Measurements from ENCODE around the gene GPRC5C.

The GPRC5C gene

DNA sequence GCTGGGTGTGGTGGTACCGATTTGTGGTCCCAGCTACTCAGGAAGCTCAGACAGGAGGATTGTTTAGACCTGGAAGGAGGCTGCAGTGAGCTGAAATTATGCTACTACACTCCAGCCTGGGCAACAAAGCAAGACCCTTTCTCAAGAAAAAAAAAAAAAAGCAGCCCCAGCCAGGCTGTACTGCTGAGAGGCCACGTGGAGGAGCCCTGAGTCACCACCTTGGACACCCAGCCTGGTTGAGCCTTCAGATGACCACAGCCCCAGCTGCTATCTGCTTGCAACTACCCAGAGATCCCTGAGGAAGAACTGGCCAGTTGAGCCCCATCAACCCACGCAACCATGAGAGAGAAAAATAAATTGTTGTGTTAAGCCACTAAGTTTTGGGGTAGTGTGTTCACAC lies 23.6 kb upstream of the GPRC5C start:
- no peak for DNase-seq

DNA sequence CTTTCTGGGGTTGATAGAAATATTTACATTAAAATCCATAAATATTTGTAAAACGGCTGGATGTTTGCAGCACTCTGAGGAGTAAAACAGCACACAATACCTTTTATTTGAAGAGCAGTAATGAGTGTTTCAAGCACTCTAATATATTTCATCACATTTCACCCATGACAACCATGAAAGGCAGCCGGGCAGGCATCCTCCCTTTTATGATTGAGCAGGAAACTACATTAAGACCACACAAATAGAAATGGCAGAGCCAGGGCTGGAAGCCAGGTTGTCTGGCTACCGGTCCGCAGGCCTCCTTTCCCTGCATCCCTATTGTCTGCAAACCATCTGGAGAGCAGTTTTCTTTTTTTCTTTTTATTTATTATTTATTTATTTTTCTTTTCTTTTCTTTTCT lies 23.1 kb upstream of the GPRC5C start:
- DNase-seq = no peak

DNA sequence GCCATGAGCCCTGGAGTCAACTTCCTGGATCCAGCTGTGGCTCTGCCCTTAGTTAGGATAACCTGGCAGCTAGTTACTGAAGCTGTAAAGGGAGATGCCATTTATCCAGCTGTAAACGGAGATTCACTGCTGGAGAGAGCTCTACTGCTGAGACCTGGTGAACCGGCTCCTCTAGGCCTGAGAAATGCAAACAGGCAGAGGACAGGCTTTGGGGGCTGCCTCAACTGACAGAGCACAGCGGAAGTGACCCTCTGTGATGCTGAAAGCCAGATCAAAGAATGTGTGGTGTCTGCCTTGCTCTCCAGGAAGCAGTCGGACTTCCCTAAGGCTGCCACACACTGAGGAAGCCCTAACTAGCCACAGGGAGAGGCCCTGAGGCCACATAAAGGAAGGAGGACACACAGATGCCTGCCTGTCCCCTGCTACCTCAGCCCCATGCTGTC lies 21.9 kb upstream of the GPRC5C start:
- DNase-seq = no peak

DNA sequence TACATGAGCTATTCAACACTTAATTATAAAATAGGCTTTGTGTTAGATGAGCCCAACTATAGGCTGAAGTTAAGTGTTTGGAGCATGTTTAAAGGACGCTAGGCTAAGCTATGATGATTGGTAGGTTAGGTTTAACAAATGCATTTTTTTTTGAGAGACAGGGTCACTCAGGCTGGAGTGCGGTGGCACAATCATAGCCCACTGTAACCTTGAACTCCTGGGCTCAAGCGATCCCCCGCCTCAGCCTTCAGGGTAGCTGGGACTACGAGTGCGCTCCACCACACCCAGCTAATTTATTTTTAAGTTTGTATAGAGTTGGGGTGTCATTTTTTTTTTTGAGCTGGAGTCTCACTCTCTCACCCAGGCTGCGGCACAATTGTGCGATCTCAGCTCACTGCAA lies 19.3 kb upstream of the GPRC5C start:
- DNase-seq = no peak

DNA sequence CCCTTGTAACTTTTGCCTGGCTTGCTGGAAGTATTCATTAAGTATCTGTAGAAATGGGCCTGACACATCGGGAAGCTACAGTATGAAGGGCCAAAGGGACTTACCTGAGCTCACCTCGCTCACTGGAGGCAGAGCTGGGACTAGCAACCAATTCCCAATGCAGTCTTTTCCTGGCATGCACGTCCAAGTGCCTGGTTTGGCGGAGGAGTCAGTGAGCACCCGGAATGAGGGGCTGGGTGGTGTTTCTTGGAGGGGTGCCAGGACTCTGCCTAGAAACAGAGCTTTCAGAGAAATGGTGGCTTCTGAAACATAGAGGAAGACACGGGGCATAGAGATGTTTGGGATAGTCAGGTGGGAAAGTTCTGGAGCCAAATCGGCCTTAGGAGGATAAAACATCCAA lies 18.4 kb upstream of the GPRC5C start:
- no peak for DNase-seq

DNA sequence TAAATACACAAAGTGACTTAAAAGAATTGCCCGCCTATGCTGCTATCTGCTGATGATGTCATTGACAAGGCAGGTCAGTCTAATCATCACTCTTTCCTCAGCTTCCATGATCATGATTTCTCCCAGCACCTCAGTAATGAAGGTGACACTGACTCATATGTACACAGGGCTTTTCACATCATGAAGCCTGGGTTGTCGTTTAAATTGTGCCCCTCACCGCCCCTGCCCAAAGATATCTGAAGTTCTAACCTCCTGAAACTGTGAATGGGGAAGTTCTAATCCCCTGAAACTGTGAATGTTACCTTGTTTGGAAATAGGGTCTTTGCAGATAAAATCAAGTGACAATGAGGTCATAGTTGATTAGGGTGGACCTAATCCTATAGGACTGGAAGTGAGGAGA lies 17.4 kb upstream of the GPRC5C start:
- no peak for DNase-seq

DNA sequence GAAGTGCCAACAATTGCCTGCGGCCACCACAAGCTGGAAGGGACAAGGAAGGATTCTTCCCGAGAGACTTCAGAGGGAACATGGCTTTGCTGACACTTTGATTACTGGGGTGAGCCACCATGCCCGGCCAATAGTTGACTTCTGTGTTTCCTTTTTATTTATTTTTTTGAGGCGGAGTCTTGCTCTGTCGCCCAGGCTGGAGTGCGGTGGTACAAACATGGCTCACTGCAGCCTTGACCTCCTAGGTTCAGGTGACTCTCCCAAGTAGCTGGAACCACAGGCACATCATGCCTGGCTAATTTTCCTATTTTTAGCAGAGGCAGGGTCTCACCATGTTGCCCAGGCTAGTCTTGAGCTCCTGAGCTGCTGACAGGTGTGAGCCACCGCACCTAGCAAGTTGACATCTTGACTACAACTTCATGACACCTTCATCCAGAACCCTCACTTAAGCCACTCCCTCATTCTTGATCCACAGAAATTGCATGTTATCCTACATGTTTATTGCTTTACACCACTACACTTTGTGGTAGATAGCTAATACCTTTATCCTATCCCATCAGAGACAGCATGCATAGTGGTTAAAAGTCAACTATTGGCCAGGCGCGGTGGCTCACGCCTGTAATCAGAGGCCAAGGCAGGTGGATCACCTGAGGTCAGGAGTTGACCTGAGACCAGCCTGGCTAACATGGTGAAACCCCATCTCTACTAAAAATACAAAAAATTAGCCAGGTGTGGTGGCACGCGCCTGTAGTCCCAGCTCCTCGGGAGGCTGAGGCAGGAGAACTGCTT lies 16.1 kb upstream of the GPRC5C start:
- DNase-seq = no peak

DNA sequence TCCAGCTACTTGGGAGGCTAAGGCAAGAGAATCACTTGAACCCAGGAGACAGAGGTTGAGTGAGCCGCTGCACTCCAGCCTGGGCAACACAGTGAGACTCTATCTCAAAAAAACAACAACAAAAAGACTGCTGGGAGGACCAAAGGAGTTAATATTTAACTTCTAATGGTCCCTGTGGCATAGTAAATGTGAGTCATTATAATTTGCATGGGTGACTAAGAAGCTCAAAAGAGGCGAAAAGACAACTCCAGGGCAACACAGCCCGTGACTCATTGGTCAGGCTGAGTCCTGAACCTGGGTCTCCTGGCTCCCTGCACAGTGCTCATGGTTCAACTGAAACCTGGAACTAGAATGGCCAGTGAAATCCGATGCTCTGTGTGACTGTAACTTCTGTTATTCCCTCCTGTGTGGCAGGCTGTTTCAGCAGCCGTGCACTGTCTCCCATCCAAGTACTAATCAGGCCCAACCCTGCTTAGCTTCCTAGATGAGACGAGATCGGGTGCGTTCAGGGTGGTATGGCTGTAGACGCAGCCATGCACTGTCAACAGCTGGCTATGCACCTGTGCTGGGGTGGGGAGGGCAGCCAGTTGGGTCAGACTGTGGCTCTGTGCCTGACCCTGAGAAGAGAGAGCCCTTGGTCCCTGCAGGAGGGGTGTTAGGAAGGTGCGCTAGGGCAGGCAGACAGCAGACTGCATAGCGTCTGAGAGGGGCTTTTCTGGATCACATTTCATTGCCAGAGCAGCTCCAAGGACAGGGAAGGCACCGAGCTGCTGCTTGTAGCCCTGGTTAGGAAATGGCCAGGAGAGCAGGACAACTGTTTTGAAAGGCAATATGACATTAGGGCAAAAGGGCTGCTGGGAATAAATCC lies 14.5 kb upstream of the GPRC5C start:
- DNase-seq = no peak

DNA sequence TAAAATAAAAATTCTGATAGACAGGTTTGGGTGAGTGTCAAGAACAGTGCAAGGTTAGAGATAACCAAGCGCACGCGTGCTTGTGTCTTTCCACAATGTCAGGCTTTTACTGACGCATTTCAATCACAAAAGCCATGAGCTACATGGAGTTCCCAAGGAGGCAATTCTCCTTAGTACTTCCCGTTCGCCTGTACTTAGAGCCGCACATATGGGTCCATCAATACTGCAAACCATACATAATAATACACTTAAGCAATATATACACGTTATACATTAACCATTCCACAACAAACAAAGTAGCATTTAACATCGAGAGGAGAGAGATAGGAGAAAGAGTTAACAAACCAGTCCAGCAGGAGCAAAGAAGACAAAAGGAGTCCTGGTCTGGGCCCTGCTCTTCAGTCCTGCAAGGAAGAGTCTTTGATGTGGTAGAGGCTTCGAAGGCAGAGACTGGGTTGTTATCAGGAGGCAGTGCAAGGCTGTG lies 11.9 kb upstream of the GPRC5C start:
- no peak for DNase-seq

DNA sequence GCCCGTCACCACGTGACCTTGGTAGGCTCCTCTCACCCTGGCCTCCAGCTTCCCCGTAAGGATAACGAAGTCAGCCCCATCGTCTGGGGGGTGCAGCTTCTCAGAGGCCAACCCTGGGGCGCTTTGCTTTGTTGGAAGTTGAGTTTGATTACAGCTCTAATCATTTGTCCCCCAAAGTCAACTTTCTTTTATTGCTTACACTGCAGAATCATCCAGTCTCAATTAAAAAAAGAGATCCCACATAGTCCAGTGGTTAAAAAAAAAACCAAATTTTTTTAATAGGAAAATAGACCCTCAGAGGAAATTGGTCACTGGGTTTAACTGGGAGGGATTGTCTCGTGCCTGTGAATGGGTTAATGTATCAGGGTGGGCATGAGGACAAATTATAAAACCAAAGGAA lies 7.8 kb upstream of the GPRC5C start:
- DNase-seq = no peak

DNA sequence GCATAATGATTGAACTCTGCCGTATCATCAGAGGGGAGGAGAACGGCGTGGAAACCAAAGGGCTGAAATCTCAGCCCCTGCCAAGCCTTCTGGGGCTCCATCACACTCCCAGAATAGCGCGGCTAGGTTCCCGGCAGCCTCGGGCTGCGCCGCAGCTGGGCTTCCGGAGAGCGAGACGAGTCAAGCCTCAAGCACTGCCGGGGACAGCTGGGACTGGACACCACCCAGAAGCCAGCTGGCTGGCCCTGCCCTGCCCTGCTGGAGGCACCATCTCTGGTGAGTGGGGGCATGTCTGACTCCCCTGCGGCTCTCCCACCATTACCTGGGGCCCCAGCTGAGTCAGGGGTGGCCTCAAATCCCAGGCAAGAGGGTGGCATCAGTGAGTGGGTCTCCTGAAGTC lies 7.2 kb upstream of the GPRC5C start:
- DNase-seq = no peak

DNA sequence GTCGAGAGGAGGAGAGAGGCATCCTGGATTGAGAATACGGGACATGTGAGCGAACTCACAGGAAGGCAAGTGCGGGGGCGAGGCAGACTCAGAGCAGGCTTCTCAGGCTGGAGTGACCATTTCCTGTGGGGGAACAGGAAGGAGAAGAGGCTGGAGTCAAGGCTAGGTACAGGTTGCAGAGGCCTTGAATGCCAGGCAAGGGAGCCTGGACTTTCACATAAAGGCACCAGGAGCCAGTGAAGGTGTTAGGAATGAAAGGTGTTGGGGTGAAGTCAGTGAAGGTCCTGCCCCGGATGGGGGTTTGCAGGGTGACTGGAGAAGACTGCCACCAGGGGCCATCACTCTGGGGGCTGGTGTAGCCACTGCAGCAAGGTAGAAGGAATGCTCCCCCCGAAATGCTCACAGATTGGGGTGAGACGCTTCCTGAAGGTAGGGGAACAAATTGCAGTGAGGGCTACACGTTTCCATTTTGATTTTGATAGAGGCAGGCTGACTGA lies 5.3 kb upstream of the GPRC5C start:
- no peak for DNase-seq

DNA sequence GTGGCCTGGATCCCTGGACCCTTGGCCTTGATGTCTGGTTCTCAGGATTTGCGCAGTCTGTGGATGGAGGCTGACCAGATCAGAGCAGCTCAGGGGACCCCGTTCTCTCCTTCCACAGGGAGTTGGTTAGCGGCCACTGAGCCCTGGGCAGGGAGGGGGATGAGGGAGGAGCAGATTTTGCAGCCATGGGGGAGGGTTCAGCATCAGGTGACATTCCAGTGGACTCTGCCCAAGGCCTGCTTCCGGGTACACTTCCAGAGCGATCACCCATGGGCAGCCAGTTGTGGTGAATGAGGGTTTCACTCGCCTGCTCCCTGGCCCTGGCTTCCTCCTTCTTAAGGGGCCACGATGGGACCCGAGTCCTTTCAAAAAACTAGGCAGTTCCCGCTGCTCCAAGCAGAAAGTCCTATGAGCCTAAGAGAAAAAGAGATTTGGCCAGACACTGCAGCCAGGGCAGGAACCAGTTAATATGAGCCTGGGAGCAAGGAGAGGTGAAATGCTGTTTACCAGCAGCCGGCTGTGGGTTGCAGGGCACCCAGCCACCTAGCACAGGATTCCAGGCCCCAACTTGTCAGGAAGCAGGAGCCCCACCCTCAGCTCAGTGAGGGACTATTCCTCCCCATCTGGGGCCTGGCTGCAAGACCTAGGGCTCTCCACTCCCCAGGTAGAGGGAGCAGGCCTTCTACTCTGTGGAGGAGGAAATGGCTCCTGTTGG lies 4.7 kb upstream of the GPRC5C start:
- DNase-seq = no peak

DNA sequence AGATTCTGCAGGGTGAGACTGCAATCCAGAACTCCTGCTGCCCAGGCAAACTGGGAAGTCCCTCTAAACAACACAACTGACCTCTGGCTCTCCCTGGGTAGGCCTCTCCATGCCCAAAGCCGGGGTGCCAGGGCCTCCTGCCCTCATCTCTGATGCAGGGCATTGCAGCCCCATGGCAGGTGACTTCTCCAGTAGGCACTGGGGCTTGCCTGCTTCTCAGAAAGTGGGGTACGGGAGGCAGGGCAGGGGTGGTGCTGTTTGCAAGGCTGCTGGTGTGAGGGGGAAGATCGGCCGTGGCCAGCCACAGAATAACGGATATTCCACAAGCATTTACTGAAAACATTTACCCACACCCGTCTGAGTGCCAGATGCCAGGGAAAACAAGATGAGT lies 4.1 kb upstream of the GPRC5C start:
- no peak for DNase-seq

DNA sequence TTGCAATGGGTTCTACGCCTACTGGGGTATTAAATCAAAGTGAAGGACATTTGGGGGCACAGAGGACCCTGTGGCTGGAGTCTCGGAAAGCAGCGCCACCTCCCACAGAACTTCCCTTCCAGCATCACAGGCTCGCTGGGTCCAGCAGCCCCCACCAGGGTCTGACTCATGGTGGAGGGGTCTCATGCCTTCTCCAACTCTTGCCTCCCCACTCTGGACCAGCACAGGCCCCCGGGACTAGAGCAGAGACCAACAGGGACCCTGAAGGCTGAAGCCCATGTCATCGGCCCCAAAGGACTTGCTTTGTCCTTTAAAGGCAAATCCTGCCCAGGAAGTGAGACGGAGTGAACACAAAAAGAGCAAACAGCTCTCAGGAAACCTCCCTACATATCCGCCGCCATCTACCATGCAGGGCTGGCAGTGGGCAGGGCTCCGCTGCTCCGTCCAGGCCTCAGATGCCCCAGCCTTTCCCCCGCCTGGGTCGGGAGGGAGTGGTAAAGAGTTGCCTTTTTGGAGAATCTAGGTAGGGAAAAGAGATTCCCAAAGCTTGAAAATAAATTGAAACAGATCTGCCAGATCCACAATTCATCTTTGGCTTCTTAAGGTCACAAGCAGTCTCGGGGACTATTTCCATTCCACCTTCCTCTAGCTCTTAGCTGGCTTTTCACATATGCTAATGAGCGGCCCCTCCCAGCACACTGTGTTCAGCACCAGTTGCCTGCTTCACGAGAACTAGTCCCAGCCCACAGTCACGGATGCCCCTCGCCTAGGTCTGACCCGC lies 2.1 kb upstream of the GPRC5C start:
- no peak for DNase-seq

DNA sequence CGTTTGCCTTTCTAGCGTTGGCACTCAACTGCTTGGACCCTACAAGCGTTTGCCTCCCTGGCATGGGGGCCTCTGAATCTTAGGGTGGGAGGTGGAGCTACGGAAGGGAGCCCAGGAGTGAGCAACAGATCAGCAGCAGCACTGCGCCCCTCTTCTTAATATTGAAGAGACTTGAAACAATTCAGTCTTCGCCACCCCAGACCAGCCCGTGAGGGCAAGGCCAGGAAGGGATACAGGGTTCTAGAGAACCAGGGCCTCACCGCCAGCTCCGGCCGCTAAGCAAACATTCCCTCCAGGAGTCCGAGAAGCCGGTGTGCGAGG lies 1.5 kb upstream of the GPRC5C start:
- DNase-seq = no peak

DNA sequence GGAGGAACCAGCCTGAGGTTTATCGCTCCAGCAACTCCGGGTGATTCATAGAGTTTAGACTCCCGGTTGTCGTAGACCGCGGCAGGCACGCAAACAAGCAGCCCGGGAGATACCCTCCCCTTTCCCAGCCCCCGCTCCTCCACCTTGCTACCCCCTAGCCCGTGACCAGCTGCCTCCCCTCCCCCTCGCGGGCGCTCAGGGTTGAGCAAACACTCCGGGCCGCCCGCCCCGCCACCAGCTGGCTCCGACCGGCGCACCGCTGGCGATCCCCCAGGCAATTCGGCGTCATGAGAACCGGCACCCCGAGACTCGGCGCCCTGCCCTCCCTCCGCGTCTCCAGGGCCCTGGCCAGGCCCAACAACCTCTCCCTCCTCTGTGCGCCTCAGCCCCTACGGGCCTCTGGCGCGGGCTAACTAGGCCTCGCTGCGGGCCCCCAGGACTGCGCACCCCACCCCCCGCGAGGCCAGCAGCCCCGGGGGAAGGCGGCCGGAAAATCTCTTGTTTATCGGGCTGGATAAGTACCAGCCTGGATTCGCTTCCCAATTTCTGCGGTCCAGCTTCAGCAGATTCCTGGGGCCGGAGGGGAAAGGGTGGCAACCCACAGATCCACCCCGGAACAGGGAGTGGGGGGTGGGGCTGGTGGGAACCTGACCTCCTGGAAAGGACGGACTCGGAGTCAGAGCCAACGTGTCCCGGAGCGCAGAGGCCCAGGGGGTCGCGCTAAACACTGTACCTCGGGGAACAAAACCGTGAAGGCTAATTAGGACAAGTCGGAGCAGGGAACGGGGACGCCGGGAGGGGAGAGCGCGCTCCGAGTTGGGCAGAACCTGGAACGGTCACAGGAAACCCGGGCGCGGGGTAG lies 951 bp upstream of the GPRC5C start:
- no peak for DNase-seq

DNA sequence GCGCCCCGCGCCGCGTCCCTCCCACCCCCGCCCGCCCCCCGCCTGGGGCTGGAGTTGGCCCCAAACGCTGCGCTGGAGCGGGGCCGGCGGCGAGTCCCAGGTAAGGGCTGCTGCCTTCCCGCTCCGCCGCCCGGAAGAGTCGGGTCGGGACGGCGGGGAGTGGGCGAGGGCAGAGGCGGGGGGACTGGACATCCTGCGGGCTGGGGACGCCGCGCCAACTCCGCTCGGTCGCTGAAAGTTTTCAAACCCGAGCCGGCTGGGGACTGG lies 469 bp downstream of the GPRC5C start:
- DNase-seq = no peak

DNA sequence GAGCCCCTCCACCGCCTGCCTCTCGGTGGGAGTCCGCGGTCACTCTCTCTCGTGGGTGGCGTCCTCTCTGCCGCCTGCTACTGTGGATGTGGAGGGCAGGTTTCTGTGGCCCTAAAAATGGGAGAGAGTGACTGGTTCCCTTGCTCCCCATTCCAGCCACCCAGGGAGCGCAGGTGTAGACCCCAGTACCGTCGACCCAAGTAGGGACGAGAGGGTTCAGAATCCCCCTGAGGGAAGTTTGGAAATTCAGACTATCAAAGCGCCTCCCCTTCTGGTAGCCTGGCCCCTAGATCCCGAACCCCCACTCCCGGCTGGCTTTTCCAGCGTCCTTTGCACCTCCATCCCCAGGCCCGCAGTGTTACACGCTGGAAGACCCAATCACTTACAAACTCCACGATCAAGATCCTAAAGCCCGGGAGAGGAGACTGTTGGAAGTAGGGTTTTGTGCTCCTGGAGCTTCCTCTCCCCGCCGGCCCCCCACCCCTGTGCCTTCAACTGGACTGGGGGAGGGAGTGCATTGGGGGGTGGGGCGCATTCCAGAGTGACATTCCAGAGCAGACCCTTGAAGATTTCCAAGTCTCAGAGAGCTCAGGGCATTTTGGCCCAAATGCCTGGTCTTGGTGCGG lies 991 bp downstream of the GPRC5C start:
- DNase-seq = no peak

DNA sequence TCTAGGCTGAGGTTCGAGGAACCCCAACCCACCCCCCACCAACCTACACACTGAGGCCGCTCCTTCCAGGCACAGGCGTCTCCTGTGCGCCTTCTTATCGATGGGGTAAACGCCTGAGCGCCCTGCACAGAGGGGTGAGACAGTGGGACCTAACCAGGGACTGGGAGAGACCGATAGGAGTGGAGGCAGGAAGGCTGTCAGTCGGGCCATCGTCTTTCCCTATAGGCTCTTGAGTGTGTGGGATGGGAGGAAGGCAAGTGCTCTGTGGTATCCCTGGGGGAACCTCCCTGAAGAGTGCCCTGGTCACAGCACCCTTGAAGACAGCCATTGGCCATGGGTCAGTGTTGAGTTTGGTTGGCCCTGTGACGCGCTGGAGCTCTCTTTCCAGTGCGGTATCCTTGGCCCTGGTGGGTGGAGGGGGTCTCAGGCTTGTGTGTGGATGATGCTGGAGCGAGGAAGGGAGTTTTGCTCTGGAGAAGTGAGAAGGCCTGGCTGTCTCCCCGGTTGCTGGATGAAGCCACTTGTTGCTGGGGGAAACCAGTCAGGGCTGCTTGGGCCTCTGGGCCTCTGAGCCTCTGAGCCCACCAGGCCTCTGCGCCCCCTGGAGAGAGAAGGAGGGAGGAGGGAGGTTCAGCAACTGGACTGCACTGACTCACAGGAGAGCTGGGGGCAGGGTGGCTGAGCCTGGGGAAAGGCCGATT lies 1.7 kb downstream of the GPRC5C start:
- no peak for DNase-seq
